Osteoblast (primary cell): ENCODE data around the gene DDN. TPM values are rescaled to one million over a fixed set of nuclear protein-coding genes. Genes with fewer than 3 reads are reported as not detected.

Source experiments
- DNase-seq: peaks from one replicate; pipeline ENCODE4 v3.0.0; 2011; ENCODE audit warnings: low spot score, mixed read lengths; ENCODE audit not compliant: insufficient read length; ENCODE audit errors: missing footprints
- H2AFZ ChIP-seq: 2 replicates; pipeline ENCODE4 v1.6.0; 2011; ENCODE audit warnings: mild to moderate bottlenecking, low read length
- H3K27ac ChIP-seq: 2 replicates; pipeline ENCODE4 v1.5.1; 2011; ENCODE audit warnings: mild to moderate bottlenecking, low read depth, low read length, moderate library complexity
- H3K27me3 ChIP-seq: 2 replicates; pipeline ENCODE4 v1.6.0; 2012; ENCODE audit warnings: mild to moderate bottlenecking, control low read depth, inconsistent platforms, low read length, moderate library complexity; ENCODE audit not compliant: insufficient read depth
- H3K36me3 ChIP-seq: 2 replicates; pipeline ENCODE4 v1.5.1; 2011; ENCODE audit warnings: mild to moderate bottlenecking, low read length, control low read depth, moderate library complexity; ENCODE audit not compliant: insufficient read depth
- H3K4me1 ChIP-seq: 2 replicates; pipeline ENCODE4 v1.5.1; 2011; ENCODE audit warnings: mild to moderate bottlenecking, low read length, control low read depth, moderate library complexity; ENCODE audit not compliant: insufficient read depth
- H3K4me2 ChIP-seq: 2 replicates; pipeline ENCODE4 v1.6.0; 2011; ENCODE audit warnings: mild to moderate bottlenecking, low read length; ENCODE audit not compliant: insufficient read depth
- H3K4me3 ChIP-seq: fragments of 200-600 bp; sonication (generic); 3 replicates; pipeline ENCODE4 v1.5.1; 2012; ENCODE audit warnings: mild to moderate bottlenecking, low read length, inconsistent platforms; ENCODE audit not compliant: insufficient read depth
- H3K79me2 ChIP-seq: 2 replicates; pipeline ENCODE4 v1.6.0; 2012; ENCODE audit warnings: mild to moderate bottlenecking, low read length, control low read depth, inconsistent platforms; ENCODE audit not compliant: insufficient read depth
- H3K9me3 ChIP-seq: 2 replicates; pipeline ENCODE4 v1.5.1; 2011; ENCODE audit warnings: low read depth, low read length, control low read depth
- H4K20me1 ChIP-seq: 2 replicates; pipeline ENCODE4 v1.6.0; 2012; ENCODE audit warnings: mild to moderate bottlenecking, low read length, control low read depth; ENCODE audit not compliant: insufficient read depth
- total RNA-seq: library from RNA; depleted of rRNA; stranded (reverse); fragments of >200 nt; gene quantifications from 2 replicates; pipeline ENCODE4 v1.2.3, GENCODE V29; 2012
- TF ChIP-seq, protein P1 (sequence below): IDR thresholded peaks from 2 replicates; pipeline ENCODE4 v1.5.1; 2011; ENCODE audit warnings: mild to moderate bottlenecking, low read depth, low read length, moderate library complexity; ENCODE audit errors: extremely low read depth

DDN gene
- total RNA-seq, 1 donor = under 0.01 TPM

DNA sequence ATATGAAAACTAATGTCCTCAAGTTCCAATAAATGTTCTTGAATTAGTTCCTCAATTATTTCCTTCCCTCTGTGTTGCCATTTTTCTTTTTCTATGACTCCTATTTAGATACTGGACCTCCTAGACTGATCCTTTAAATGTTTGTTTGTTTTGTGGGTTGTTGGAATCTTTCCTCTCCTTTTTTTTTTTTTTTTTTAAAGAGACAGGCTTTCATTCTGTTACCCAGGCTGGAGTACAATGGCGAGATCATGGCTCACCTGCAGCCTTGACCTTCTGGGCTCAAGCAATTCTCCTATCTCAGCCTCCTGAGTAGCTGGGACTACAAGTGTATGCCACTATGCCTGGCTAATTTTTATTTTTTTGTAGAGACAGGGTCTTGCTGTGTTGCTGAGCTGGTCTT is 9.8 kb upstream of the DDN start:
- TF ChIP-seq, protein P1, sequence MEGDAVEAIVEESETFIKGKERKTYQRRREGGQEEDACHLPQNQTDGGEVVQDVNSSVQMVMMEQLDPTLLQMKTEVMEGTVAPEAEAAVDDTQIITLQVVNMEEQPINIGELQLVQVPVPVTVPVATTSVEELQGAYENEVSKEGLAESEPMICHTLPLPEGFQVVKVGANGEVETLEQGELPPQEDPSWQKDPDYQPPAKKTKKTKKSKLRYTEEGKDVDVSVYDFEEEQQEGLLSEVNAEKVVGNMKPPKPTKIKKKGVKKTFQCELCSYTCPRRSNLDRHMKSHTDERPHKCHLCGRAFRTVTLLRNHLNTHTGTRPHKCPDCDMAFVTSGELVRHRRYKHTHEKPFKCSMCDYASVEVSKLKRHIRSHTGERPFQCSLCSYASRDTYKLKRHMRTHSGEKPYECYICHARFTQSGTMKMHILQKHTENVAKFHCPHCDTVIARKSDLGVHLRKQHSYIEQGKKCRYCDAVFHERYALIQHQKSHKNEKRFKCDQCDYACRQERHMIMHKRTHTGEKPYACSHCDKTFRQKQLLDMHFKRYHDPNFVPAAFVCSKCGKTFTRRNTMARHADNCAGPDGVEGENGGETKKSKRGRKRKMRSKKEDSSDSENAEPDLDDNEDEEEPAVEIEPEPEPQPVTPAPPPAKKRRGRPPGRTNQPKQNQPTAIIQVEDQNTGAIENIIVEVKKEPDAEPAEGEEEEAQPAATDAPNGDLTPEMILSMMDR = no peak
- no peaks in the 10 kb centered on the region for H3K9me3 ChIP-seq
- peaks cover 2% of the 10 kb centered on the region for H3K79me2 ChIP-seq
- no peak overlapping the region for H3K4me2 ChIP-seq
- H3K4me3 ChIP-seq = no peak overlapping the region
- peaks cover 8% of the 10 kb centered on the region for H4K20me1 ChIP-seq
- H3K4me1 ChIP-seq = no peaks in the 10 kb centered on the region
- no peak for DNase-seq
- H3K36me3 ChIP-seq = peaks cover 63% of the 10 kb centered on the region
- no peak overlapping the region for H2AFZ ChIP-seq
- H3K27me3 ChIP-seq = no peaks in the 10 kb centered on the region
- no peak overlapping the region for H3K27ac ChIP-seq

DNA sequence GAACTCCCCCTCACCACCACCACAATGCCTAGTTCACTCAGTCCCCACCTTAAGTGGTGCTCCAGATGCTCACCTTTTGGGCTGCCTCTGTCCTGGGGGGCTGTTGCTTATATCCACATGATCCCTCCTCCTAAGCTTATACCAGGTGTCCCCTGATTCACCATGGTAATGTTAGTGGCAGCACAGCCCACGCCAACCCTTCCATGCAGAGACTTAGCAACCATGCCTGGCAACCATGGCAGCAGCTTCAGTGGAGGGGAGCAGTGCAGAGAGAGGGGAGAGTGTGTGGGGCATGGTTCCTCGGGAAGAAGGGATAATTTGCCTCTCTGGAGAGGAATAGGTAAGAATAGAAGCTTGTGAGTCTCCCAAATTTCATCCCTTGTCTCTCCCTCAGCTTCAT is 1.2 kb upstream of the DDN start:
- H3K27ac ChIP-seq = no peak overlapping the region
- H3K36me3 ChIP-seq = peaks cover 44% of the 10 kb centered on the region

DNA sequence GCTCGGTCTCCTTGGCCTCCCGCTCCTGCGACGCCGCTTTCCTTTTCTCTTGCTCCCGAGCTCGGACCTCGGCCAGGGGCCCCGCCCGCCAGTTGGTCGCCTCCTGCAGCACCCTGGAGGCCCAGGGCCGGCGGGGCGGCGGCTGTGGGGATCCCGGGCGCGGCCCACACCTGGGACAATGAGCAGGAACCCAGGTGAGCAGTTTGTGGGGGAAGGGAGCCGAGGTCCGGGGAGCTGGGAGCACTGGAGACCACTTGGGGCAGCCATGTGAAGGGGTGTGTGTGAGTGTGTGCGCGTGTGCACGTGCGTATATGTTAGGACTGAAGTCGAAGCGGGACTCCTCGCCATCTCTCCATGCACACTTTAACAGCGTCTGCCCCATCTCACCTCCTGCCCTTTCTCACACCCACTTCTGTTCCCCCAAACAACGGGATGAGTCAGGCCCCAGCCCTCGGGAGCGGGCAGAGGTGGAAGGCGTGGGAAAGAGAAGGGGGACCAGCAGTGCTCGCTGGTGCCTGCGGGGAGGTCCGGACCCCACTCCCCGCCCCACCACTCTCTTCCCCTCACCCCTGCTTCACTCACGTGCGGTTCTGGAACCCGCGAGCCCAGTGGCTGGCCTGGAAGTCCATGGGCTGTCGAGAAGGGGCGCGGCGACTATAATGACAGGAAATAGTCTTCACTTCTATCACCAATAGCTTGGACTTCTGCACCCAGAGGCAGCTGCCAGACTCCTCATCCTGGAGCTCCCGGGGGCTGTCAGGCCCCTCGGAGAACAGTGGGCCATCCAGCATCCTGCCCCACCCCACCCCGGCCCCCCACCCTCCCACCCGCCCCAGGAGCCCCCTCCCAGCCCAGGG is 450 bp downstream of the DDN start:
- peak; percentile 94 for DNase-seq

More for the DNA sequence above, 1.2 kb upstream of the DDN start:
- Histone ChIP-seq H3K27me3 (peaks cover 23% of the 10 kb centered on the region), H2AFZ (no peak overlapping the region), H3K9me3 (no peaks in the 10 kb centered on the region), H3K4me3 (no peak overlapping the region), H3K79me2 (no peaks in the 10 kb centered on the region), H3K4me1 (peaks cover 25% of the 10 kb centered on the region), H3K4me2 (peak overlapping the region; percentile 90), H4K20me1 (peaks cover 5% of the 10 kb centered on the region)
- TF ChIP-seq, protein P1 = no peak
- DNase-seq = peak; percentile 22

More for the DNA sequence above, 450 bp downstream of the DDN start:
- TF ChIP-seq, protein P1 = no peak
- H4K20me1 ChIP-seq = peaks cover 5% of the 10 kb centered on the region
- peak overlapping the region; percentile 90 for H3K4me2 ChIP-seq
- peaks cover 28% of the 10 kb centered on the region for H3K36me3 ChIP-seq
- H3K27ac ChIP-seq = no peak overlapping the region
- H3K27me3 ChIP-seq = peaks cover 34% of the 10 kb centered on the region
- H2AFZ ChIP-seq = no peak overlapping the region
- no peaks in the 10 kb centered on the region for H3K79me2 ChIP-seq
- H3K4me1 ChIP-seq = peaks cover 29% of the 10 kb centered on the region
- H3K9me3 ChIP-seq = no peaks in the 10 kb centered on the region
- peak overlapping the region; percentile 66 for H3K4me3 ChIP-seq
